Glutamatergic neuron (in vitro differentiated cells): ENCODE results near the gene XRCC1. TPM values are rescaled to one million over a fixed set of nuclear protein-coding genes. Genes with fewer than 3 reads are reported as not detected.

Experiments used
- DNase-seq: peaks from one replicate; pipeline ENCODE4 v3.0.0; 2022
- H3K27ac Mint-ChIP-seq: one replicate; pipeline ENCODE4 v1.8.0; 2020; ENCODE audit warnings: mild to moderate bottlenecking, mixed read lengths, inconsistent platforms; ENCODE audit not compliant: unreplicated experiment
- H3K27me3 Mint-ChIP-seq: one replicate; pipeline ENCODE4 v1.8.0; 2020; ENCODE audit warnings: mild to moderate bottlenecking, moderate library complexity, mixed read lengths, inconsistent platforms; ENCODE audit not compliant: unreplicated experiment
- H3K36me3 Mint-ChIP-seq: one replicate; pipeline ENCODE4 v1.8.0; 2020; ENCODE audit warnings: mild to moderate bottlenecking, mixed read lengths, inconsistent platforms; ENCODE audit not compliant: unreplicated experiment
- H3K4me1 Mint-ChIP-seq: one replicate; pipeline ENCODE4 v1.8.0; 2020; ENCODE audit warnings: mild to moderate bottlenecking, low read depth, mixed read lengths, inconsistent platforms; ENCODE audit not compliant: unreplicated experiment
- H3K4me3 Mint-ChIP-seq: one replicate; pipeline ENCODE4 v1.8.0; 2020; ENCODE audit warnings: mild to moderate bottlenecking, mixed read lengths, inconsistent platforms; ENCODE audit not compliant: unreplicated experiment
- H3K9me3 Mint-ChIP-seq: one replicate; pipeline ENCODE4 v1.8.0; 2020; ENCODE audit warnings: mild to moderate bottlenecking, moderate library complexity, mixed read lengths, inconsistent platforms; ENCODE audit not compliant: unreplicated experiment
- total RNA-seq: library from RNA; stranded (reverse); fragmentation: NEBNext Ultra II Directional; extraction: Animal tissue kit (Norgen Biotek cat#: 25700); gene quantifications from one replicate; pipeline ENCODE4 v1.2.1, GENCODE V29; 2021; ENCODE audit not compliant: unreplicated experiment
- TF ChIP-seq, protein P1 (sequence below): fragments of 200-600 bp; sonication (generic); IDR thresholded peaks from one replicate; pipeline ENCODE4 v1.5.0; 2021; ENCODE audit not compliant: partially characterized antibody, unreplicated experiment

XRCC1 gene
- total RNA-seq, 1 donor from 2014 or later: 39.5 TPM

- no peak overlapping the region for H3K4me3 Mint-ChIP-seq
These were observed 9.2 kb upstream of the XRCC1 start for GRCh38 chr19:43584484-43584883.

DNA sequence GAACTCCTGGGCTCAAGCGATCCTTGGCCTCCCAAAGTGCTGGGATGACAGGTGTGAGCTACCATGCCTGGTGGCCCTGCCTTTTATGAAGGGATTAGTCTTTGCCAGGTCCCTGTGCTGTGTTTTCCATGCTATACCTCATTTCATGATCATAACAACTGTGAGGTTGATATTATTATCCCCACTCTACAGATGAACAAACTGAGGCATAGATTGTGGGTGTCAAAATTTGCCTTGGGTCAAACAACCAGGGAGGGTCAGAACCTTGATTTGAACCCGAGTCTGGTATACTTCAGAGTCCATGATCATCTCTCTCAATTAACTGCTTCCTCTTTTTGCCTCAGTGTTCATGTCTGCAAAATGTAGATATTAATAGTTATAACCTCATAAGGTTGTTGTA, 7.2 kb upstream of the XRCC1 start:
- DNase-seq: no peak
- H3K27me3 Mint-ChIP-seq: peaks cover 4% of the 10 kb centered on the region

More at GRCh38 chr19:43584484-43584883, 9.2 kb upstream of the XRCC1 start:
- peaks cover 5% of the 10 kb centered on the region for H3K36me3 Mint-ChIP-seq
- DNase-seq: no peak
- TF ChIP-seq, protein P1, sequence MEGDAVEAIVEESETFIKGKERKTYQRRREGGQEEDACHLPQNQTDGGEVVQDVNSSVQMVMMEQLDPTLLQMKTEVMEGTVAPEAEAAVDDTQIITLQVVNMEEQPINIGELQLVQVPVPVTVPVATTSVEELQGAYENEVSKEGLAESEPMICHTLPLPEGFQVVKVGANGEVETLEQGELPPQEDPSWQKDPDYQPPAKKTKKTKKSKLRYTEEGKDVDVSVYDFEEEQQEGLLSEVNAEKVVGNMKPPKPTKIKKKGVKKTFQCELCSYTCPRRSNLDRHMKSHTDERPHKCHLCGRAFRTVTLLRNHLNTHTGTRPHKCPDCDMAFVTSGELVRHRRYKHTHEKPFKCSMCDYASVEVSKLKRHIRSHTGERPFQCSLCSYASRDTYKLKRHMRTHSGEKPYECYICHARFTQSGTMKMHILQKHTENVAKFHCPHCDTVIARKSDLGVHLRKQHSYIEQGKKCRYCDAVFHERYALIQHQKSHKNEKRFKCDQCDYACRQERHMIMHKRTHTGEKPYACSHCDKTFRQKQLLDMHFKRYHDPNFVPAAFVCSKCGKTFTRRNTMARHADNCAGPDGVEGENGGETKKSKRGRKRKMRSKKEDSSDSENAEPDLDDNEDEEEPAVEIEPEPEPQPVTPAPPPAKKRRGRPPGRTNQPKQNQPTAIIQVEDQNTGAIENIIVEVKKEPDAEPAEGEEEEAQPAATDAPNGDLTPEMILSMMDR: no peak
- H3K27ac Mint-ChIP-seq: no peak overlapping the region
- H3K27me3 Mint-ChIP-seq: peaks cover 5% of the 10 kb centered on the region
- H3K4me1 Mint-ChIP-seq: no peaks in the 10 kb centered on the region
- peaks cover 4% of the 10 kb centered on the region for H3K9me3 Mint-ChIP-seq

GRCh38 chr19:43581467-43581866, 6.1 kb upstream of the XRCC1 start:
- no peak for DNase-seq
- Mint-ChIP-seq H3K9me3 (peaks cover 7% of the 10 kb centered on the region), H3K4me3 (no peak overlapping the region), H3K27me3 (peaks cover 4% of the 10 kb centered on the region), H3K36me3 (peaks cover 4% of the 10 kb centered on the region), H3K4me1 (no peaks in the 10 kb centered on the region), H3K27ac (no peak overlapping the region)
- TF ChIP-seq, protein P1: no peak

More for the DNA sequence above, 7.2 kb upstream of the XRCC1 start:
- Mint-ChIP-seq H3K9me3 (peaks cover 7% of the 10 kb centered on the region), H3K36me3 (peaks cover 5% of the 10 kb centered on the region), H3K4me1 (no peaks in the 10 kb centered on the region), H3K27ac (no peak overlapping the region), H3K4me3 (no peak overlapping the region)
- TF ChIP-seq, protein P1: no peak

DNA sequence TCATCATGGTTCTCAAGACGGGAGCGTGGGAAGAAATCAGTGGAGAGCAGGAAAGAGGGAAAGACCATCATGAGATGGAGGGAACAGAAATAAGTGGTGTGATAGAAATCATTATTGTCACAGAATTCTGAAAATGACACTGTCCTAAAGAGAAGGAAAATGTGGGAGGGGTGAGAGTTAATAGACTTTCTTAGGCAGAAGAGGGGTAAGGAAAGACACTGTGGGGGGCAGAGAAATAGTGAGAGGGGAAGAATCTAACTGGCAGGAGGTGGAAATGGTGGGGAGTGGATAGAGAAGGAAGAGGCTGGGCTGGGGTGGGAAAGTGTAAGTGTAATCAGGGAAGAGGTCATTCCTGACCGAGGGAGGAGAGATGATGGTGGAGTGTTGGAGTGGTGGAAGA, 3.5 kb upstream of the XRCC1 start:
- TF ChIP-seq, protein P1: no peak
- Mint-ChIP-seq H3K27ac (no peak overlapping the region), H3K36me3 (no peaks in the 10 kb centered on the region)

GRCh38 chr19:43575955-43576878, 890 bp upstream of the XRCC1 start:
- H3K4me1 Mint-ChIP-seq: peaks cover 10% of the 10 kb centered on the region
- DNase-seq: no peak
- TF ChIP-seq, protein P1: no peak
- peaks cover 12% of the 10 kb centered on the region for H3K9me3 Mint-ChIP-seq
- peak overlapping the region; percentile 100 for H3K4me3 Mint-ChIP-seq
- peak overlapping the region; percentile 73 for H3K27ac Mint-ChIP-seq
- H3K36me3 Mint-ChIP-seq: no peaks in the 10 kb centered on the region
- peaks cover 5% of the 10 kb centered on the region for H3K27me3 Mint-ChIP-seq

More for the DNA sequence above, 3.5 kb upstream of the XRCC1 start:
- Mint-ChIP-seq H3K9me3 (peaks cover 12% of the 10 kb centered on the region), H3K4me3 (peak overlapping the region; percentile 53), H3K27me3 (peaks cover 5% of the 10 kb centered on the region), H3K4me1 (peaks cover 1% of the 10 kb centered on the region)
- DNase-seq: no peak
